BLaER1 treated with 17β-estradiol and CSF1 and Interleukin-3, amounts not matched to agents 10 nM and 100 nM (cell line): ENCODE data around the gene ZKSCAN3.

Source experiments
- H3K27ac ChIP-seq, 11 experiments: shearing (Covaris generic); formaldehyde crosslinking; 2 replicates each; pipeline ENCODE4 v1.8.1; 2022
- H3K27me3 ChIP-seq, 11 experiments: shearing (Covaris generic); formaldehyde crosslinking; 2 replicates each; pipeline ENCODE4 v1.8.1; 2022
- H3K36me3 ChIP-seq, 11 experiments: shearing (Covaris generic); formaldehyde crosslinking; 2 replicates each; pipeline ENCODE4 v1.8.1; 2022
- H3K4me1 ChIP-seq, 10 experiments: shearing (Covaris generic); formaldehyde crosslinking; 2 replicates each; pipeline ENCODE4 v1.8.1; 2022
- H3K4me2 ChIP-seq, 11 experiments: shearing (Covaris generic); formaldehyde crosslinking; 2 replicates each; pipeline ENCODE4 v1.8.1; 2022
- H3K4me3 ChIP-seq, 10 experiments: shearing (Covaris generic); formaldehyde crosslinking; 2 replicates each; pipeline ENCODE4 v1.8.1; 2022
- H3K9ac ChIP-seq, 11 experiments: shearing (Covaris generic); formaldehyde crosslinking; 2 replicates each; pipeline ENCODE4 v1.8.1; 2022
- H3K9me3 ChIP-seq, 11 experiments: shearing (Covaris generic); formaldehyde crosslinking; replicated peaks in 1 of 11; 2 replicates each; pipeline ENCODE4 v1.8.1; 2022
- H4K20me1 ChIP-seq, 11 experiments: shearing (Covaris generic); formaldehyde crosslinking; 2 replicates each; pipeline ENCODE4 v1.8.1; 2022
- Cebpa-rat ChIP-seq, 11 experiments: shearing (Covaris generic); IDR thresholded peaks; 2 replicates each; pipeline ENCODE4 v1.8.1; 2022

The ZKSCAN3 gene

DNA sequence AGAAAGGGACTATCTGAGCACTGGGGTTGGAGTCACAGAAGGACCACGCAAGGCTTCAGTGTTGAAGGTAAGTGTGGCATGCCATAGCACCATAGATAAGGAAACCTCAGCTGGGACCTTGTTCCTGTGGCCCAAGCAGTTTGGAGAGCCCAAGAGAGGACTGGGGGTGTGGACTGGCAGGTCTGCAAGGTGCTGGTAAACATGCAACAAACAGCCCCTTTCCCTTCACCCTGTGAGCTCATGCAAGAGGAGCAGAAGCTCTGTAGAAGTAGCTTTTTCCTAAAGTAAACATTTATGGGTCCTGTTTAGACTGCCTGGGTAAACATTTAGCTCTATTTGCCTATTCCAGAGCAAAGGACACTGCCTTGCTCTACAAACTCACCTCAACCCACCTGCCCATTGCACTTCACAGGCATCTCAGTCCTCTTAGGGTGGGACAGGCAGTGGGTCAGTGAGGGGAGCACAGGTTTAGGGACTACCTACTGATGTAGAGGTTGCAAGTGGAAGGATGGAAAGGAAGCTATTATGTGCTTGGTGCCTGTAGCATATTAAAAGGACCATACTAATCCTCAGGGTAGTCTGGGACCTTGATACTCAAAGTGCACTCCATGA is 25.8 kb upstream of the ZKSCAN3 start:
- Histone ChIP-seq H3K4me2 (no peak overlapping the region), H3K4me1 (no peaks in the 10 kb centered on the region), H4K20me1 (no peaks in the 10 kb centered on the region), H3K9ac (no peak overlapping the region), H3K36me3 (peaks cover 20 to 38% (median 27%) of the 10 kb centered on the region in 11 experiments; a peak in 21 of 22 replicates), H3K27ac (no peak overlapping the region), H3K4me3 (no peak overlapping the region), H3K27me3 (no peaks in the 10 kb centered on the region), H3K9me3 (peaks cover 57 to 87% (median 76%) of the 10 kb centered on the region in 11 experiments)
- TF ChIP-seq Cebpa-rat (IDR thresholded peaks at IDR 0.05), result no peak

DNA sequence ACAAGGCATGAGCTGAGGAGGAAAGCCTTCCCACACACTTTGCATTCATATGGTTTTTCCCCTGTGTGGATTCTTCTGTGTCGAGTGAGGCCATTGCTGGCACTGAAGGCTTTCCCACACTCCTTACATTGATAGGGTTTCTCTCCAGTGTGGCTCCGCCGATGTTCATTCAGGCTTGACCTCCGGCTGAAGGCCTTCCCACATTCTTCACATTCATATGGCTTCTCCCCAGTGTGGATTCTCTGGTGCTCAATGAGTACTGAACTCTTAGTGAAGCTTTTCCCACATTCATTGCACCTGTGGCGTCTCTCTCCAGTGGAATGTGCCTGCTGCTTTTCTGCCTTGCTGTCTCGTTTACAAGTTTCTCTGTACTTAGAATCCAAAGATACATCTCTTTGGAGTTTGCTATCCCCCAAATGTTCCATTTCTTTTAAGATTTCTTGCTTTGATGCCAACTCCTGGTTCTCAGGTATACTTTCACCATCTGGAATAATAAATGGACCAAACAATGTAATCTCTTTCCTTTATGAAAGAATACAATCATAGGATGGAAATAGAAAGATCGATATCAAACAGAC is 23.3 kb upstream of the ZKSCAN3 start:
- TF ChIP-seq Cebpa-rat (IDR thresholded peaks at IDR 0.05), result no peak
- Histone ChIP-seq H3K4me2 (no peak overlapping the region), H3K4me3 (peak overlapping the region in 7 of 10 experiments; percentile 3 to 29 (median 17); a peak in 5 of 20 replicates), H3K36me3 (peaks cover 20 to 46% (median 29%) of the 10 kb centered on the region in 11 experiments; a peak in 21 of 22 replicates), H3K4me1 (no peaks in the 10 kb centered on the region), H4K20me1 (no peaks in the 10 kb centered on the region), H3K9ac (no peak overlapping the region), H3K27me3 (no peaks in the 10 kb centered on the region), H3K9me3 (peaks cover 81 to 95% (median 84%) of the 10 kb centered on the region in 11 experiments), H3K27ac (no peak overlapping the region)

DNA sequence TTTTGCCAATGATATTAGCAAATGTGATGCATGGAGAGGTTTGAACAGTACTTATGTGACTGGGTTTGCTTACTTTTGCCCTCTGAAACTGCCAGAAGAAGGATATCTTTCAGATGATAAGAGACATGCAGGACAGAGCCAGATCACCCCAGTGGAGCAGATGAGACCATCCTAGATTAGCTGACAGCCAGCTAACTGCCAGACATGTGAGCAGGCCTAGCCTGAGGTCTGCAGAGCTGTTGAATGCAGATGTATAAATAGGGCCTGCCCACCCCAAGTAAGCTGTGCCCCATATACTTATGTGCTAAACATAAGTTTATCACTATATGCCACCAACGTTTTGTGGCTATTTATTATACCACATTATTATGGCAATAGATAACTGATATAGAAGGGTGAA is 19.7 kb upstream of the ZKSCAN3 start:
- Histone ChIP-seq H3K36me3 (peaks cover 20 to 34% (median 26%) of the 10 kb centered on the region in 11 experiments; a peak in 21 of 22 replicates), H3K9me3 (peaks cover 50 to 71% (median 59%) of the 10 kb centered on the region in 11 experiments), H3K4me2 (no peak overlapping the region), H3K9ac (no peak overlapping the region), H3K27me3 (no peaks in the 10 kb centered on the region), H3K4me3 (no peak overlapping the region), H3K4me1 (peaks cover 3 to 9% (median 7%) of the 10 kb centered on the region in 10 experiments), H3K27ac (no peak overlapping the region), H4K20me1 (no peaks in the 10 kb centered on the region)
- TF ChIP-seq Cebpa-rat (IDR thresholded peaks at IDR 0.05), result no peak

DNA sequence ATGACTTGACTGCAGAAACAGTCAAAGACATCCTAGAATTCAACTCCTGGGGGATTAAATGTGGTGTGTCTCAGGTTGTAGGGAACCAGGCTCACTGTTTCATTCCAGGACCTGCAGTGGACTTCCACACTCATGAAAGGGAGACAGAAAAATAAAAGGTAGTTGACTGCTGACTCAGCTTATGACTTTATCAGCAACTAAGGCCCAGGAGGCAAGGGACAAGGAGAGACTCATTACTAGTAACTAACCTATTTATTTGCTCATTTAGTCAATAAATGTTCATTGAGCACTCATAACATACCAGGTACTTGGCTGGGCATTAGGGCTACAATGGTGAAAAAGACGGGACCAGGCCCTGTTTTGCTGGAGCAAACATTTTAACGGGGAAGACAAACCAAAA is 16.7 kb upstream of the ZKSCAN3 start:
- Histone ChIP-seq H3K4me2 (no peak overlapping the region), H3K4me1 (peaks cover 15 to 29% (median 23%) of the 10 kb centered on the region in 10 experiments), H4K20me1 (no peaks in the 10 kb centered on the region), H3K27me3 (no peaks in the 10 kb centered on the region), H3K9me3 (peaks cover 19 to 48% (median 30%) of the 10 kb centered on the region in 11 experiments), H3K36me3 (peaks cover 0 to 10% (median 0%) of the 10 kb centered on the region in 11 experiments; a peak in 2 of 22 replicates), H3K4me3 (no peak overlapping the region), H3K9ac (no peak overlapping the region), H3K27ac (no peak overlapping the region)
- no peak for TF ChIP-seq Cebpa-rat (IDR thresholded peaks at IDR 0.05)

DNA sequence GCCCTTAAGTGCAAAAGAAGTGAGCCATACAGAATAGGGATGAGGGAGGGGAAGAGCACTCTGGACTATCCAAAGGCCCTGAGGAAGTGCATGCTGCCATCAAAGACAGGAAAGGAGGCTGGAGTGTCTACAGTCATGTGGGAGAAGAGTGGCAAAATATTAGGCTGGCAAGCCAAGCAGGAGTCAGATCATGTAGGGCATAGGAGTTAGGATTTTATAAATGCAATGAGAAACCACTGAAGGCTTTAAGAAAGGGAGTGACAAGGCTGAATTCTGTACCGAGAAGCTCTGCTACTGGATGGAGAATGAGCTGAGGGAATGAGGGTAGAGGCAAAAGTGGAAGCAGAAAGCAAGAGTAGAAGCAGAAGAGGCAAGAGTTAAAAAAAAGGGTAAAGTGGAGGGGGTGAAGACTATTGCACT is 16.1 kb upstream of the ZKSCAN3 start:
- no peak overlapping the region; a peak in 1 of 22 replicates for H3K4me2 ChIP-seq
- no peak overlapping the region for H3K27ac ChIP-seq
- H3K36me3 ChIP-seq, result peaks cover 0 to 10% (median 0%) of the 10 kb centered on the region in 11 experiments; a peak in 2 of 22 replicates

DNA sequence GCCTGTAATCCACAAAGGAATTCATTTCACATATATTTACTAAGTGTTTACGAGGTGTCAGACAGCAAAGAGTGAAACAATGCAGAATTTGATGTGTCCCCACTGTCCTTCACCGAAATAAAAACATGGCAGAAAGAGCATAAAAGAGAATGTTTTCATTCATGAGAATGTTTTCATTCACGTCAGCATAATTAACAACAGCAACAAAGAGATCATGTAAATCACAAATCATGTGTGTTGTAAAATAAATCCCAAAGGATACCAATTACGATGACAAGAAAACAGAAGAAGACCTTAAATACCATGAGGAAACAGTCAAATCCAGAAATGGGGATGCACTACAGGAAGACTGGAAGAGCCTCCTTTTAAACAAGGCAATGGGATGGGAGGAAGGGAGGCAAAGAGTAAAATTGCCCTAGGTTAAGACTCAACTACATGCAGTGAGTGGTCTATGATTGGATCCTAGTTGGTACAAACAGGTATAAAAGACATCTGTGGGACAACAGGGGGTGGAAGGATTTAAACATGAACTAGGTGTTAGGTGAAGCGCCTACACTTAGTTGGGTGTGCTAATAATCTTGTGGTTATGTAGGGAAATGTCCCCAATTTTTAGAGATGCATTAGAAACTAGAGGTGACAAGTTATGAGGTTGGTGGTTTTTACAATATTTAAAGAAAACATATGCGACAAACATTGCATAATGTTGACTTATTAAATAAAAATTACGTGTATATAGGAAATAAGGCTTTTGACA is 15.3 kb upstream of the ZKSCAN3 start:
- no peak for TF ChIP-seq Cebpa-rat (IDR thresholded peaks at IDR 0.05)
- peaks cover 15 to 33% (median 24%) of the 10 kb centered on the region in 10 experiments for H3K4me1 ChIP-seq
- H3K4me2 ChIP-seq, result peak overlapping the region; percentile 70 to 97 (median 89)
- H3K36me3 ChIP-seq, result peaks cover 0 to 2% (median 0%) of the 10 kb centered on the region in 11 experiments; a peak in 2 of 22 replicates
- peak overlapping the region in 9 of 10 experiments; percentile 71 to 88 (median 82); a peak in 13 of 20 replicates for H3K4me3 ChIP-seq
- H4K20me1 ChIP-seq, result no peaks in the 10 kb centered on the region
- H3K27ac ChIP-seq, result peak overlapping the region in 9 of 11 experiments; percentile 84 to 98 (median 95); a peak in 15 of 22 replicates
- no peaks in the 10 kb centered on the region for H3K27me3 ChIP-seq
- peaks cover 11 to 46% (median 22%) of the 10 kb centered on the region in 11 experiments for H3K9me3 ChIP-seq
- peak overlapping the region in 7 of 11 experiments; percentile 18 to 90 (median 89); a peak in 11 of 22 replicates for H3K9ac ChIP-seq

More for the DNA sequence above, 16.1 kb upstream of the ZKSCAN3 start:
- peaks cover 15 to 33% (median 24%) of the 10 kb centered on the region in 10 experiments for H3K4me1 ChIP-seq
- H4K20me1 ChIP-seq, result no peaks in the 10 kb centered on the region
- H3K4me3 ChIP-seq, result no peak overlapping the region
- peaks cover 16 to 47% (median 25%) of the 10 kb centered on the region in 11 experiments for H3K9me3 ChIP-seq
- no peak overlapping the region for H3K9ac ChIP-seq
- TF ChIP-seq Cebpa-rat (IDR thresholded peaks at IDR 0.05), result no peak
- no peaks in the 10 kb centered on the region for H3K27me3 ChIP-seq

DNA sequence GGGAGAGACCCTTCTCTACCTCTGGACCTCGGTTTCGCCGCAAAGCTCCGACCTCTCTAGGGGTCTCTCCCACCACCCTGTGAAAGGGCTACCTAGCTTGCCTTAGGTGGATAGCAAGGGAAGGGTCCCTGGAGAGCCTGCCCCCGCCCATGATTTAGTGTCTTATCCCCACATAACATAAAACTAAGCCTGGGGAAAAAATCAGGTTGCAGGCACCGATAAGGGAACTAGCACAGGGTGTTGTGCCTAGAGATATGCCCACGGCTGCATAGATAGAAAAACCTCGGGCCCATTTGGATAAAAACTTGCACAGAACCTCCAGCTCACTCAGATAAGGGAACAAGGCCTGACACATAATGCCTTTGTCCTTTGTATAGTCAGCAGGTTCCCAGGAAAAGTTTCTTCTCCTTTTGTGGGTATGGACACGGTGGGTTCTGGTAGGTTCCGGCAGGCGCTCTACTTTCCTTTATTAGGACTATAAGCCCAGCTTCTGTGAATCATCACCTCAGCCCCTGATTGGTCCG is 14.6 kb upstream of the ZKSCAN3 start:
- no peaks in the 10 kb centered on the region for H4K20me1 ChIP-seq
- H3K27me3 ChIP-seq, result no peaks in the 10 kb centered on the region
- peaks cover 0 to 5% (median 0%) of the 10 kb centered on the region in 11 experiments; a peak in 1 of 22 replicates for H3K36me3 ChIP-seq
- peaks cover 15 to 33% (median 24%) of the 10 kb centered on the region in 10 experiments for H3K4me1 ChIP-seq
- peak overlapping the region; percentile 18 to 92 (median 89); a peak in 20 of 22 replicates for H3K9ac ChIP-seq
- H3K9me3 ChIP-seq, result peaks cover 11 to 46% (median 22%) of the 10 kb centered on the region in 11 experiments
- peak overlapping the region; percentile 65 to 88 (median 80) for H3K4me3 ChIP-seq
- H3K27ac ChIP-seq, result peak overlapping the region in 10 of 11 experiments; percentile 84 to 98 (median 94); a peak in 19 of 22 replicates
- no peak for TF ChIP-seq Cebpa-rat (IDR thresholded peaks at IDR 0.05)
- H3K4me2 ChIP-seq, result peak overlapping the region; percentile 70 to 97 (median 89)

DNA sequence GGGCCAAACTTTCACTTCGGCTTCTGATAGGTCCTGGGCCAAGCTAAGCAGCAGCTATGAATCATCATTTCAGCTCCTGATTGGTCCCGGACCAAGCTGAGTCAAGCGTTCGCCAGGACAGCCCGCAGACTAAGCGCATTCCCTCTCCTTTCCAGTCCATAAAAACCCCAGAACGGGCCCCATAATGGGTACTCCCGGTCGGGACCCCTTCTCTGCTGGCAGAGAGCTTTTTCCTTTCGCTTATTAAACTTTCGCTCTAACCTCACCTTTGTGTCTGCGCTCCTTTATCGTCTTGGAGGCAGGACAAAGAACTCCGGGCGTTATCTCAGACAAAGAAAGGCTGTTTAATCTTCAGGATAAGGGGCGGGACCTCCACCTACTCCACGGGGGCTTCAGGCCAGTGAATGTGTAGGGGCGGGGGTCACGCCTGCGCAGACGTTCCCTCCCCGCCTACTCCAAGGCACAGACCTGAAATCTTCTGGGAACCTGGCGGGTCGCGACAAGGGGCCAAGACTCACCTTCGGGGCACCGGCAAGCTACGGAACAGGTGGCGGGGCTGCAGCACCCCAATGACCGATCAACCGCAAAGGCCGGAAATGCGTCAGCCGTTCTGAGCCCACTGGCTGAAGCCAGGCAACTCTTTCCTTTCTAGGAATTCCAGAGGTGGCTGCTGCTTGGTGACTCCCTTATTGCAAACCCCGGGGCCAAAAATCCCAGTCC is 14.0 kb upstream of the ZKSCAN3 start, which contains the start of gene ZSCAN31:
ZSCAN31 (minus strand) TSS at position 585 of the 720 bp plus-strand sequence. CDS start 6,465 bp downstream, outside the sequence.
- peak within 1 kb of the TSS; percentile 86 to 97 (median 89) for H3K4me2 ChIP-seq
- H3K27me3 ChIP-seq, result no peaks in the 10 kb centered on the region
- peak within 1 kb of the TSS; percentile 65 to 88 (median 80) for H3K4me3 ChIP-seq
- H3K9me3 ChIP-seq, result peaks cover 16 to 49% (median 24%) of the 10 kb centered on the region in 11 experiments
- H4K20me1 ChIP-seq, result no peaks in the 10 kb centered on the region
- peaks cover 0 to 8% (median 0%) of the 10 kb centered on the region in 11 experiments; a peak in 1 of 22 replicates for H3K36me3 ChIP-seq
- peak within 1 kb of the TSS; percentile 80 to 92 (median 89) for H3K9ac ChIP-seq
- TF ChIP-seq Cebpa-rat (IDR thresholded peaks at IDR 0.05), result no peak
- peaks cover 15 to 35% (median 24%) of the 10 kb centered on the region in 10 experiments for H3K4me1 ChIP-seq
- H3K27ac ChIP-seq, result peak within 1 kb of the TSS; percentile 73 to 98 (median 94)
